H1 (cell line): ENCODE measurements around the gene PASK. TPM values are rescaled to one million over a fixed set of nuclear protein-coding genes. Genes with fewer than 3 reads are reported as not detected.

Experiments
- CBX8 ChIP-seq: fragments of 300-800, 300-1000 bp; sonication (generic); IDR thresholded peaks from 2 replicates; pipeline ENCODE4 v1.7.1; 2016; ENCODE audit warnings: low read depth, low read length, borderline replicate concordance
- polyA plus RNA-seq, 7 experiments: library from polyadenylated mRNA; depleted of rRNA in 3 of 7; stranded (reverse) in 5 of 7; unstranded in 2 of 7; fragments of >200 nt in 5 of 7; fragments of 200-250 nt in 2 of 7; gene quantifications; 1 replicate in 5 of 7; 2 replicates in 1 of 7; 4 replicates in 1 of 7; pipeline versions ENCODE4 v1.2.1 to v1.2.3, GENCODE V29; 2011 to 2013; ENCODE audit warnings: missing spikeins in 2 of 7, mixed read lengths in 2 of 7
- total RNA-seq: library from RNA; stranded (reverse); fragmentation: NEBNext Ultra II Directional; extraction: Animal tissue kit (Norgen Biotek cat#: 25700); gene quantifications from 2 replicates; pipeline ENCODE4 v1.2.1, GENCODE V29; 2021

PASK gene
- total and polyA plus RNA-seq, 2 of the 8 experiments (the other 6 are each of a cell fraction or from before 2014, with no cell fraction given), result 20.5 to 66.1 TPM

DNA sequence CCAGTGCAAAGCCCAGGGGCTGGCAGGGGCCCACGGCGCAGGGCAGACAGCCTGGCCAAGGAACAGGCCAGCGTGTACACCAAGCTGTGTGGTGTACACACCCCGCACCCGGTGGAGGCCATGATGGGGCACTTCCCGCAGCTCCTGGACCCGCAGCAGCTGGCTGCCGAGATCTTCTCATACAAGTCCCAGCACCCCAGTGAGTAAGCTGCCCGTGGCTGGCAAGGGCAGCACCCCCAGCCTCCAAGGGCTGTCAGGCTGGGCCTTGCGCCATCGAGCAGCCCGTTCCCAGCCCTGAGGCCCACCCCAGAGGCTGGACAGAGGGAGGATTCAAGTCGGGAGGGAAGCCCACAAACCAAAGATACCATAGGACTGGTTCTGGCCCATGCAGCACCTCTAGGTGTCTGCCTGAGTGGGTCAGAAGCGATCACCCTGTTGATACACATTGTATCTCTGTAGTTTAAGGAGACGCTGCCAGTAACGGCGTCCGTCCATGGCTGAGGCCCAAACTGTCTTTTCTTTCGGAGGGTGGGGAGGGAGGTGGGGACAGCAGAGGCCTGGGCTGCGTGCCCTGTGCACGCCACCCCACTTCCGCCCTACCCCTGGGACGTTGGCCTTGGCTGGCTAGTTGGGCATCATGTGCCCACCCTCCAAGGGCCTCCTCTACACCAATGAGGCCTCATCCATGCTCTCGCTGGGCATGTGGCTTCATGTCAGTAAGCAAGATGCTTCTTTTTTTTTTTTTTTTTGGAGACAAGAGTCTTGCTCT lies 30.4 kb downstream of the PASK start (continued):
- no peak for TF ChIP-seq CBX8
